Measurements from ENCODE around the gene NAA25. TPM values are rescaled to one million over a fixed set of nuclear protein-coding genes. Genes with fewer than 3 reads are reported as not detected.

The NAA25 gene
- total and polyA plus RNA-seq, 9 of the 15 experiments (the other 6 are each of a cell fraction or from before 2014, with no cell fraction given) = 26.6 to 59.6 (median 48.9) TPM

DNA sequence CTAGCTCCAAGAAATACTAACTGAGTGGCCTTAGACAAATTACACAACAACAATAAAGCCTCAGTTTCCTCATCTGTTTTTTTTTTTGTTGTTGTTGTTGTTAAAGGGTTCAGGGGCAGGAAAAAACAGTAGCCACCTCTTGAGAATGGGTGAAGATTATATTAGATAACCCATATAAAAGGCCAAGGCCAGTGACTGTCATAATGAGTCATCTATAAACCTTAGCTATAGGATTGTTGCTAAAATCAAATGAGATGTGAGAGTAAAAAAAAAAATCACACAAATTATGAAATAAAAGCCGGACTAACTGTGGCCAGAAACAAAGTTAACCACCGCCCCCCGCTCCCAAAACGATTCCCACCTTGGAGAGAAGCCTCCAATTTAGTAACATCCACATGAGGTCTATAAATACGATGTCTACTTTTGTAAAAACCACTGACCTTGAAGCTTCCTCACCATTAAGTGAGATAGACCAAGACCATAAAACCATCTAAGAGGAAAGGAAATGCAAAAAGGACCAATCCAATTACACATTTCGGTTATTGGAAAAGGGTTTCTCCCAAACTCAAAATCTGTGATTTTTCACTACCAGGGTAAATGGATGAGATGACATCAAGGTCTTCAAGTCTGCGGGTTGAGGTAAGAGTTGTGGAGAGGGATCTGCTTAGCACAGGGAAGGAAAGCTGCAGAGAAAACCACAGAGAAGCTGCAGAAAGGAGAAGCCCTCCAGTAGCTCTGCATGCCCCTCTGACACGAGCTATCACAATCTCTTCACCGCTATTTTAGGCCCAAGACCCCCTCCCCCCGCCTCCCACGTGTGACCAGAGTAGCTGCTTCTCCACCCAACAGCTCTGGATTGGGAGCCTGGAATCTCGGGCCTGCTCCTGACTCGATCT, 1.0 kb downstream of the NAA25 start (continued):
- TF ChIP-seq, protein P1, sequence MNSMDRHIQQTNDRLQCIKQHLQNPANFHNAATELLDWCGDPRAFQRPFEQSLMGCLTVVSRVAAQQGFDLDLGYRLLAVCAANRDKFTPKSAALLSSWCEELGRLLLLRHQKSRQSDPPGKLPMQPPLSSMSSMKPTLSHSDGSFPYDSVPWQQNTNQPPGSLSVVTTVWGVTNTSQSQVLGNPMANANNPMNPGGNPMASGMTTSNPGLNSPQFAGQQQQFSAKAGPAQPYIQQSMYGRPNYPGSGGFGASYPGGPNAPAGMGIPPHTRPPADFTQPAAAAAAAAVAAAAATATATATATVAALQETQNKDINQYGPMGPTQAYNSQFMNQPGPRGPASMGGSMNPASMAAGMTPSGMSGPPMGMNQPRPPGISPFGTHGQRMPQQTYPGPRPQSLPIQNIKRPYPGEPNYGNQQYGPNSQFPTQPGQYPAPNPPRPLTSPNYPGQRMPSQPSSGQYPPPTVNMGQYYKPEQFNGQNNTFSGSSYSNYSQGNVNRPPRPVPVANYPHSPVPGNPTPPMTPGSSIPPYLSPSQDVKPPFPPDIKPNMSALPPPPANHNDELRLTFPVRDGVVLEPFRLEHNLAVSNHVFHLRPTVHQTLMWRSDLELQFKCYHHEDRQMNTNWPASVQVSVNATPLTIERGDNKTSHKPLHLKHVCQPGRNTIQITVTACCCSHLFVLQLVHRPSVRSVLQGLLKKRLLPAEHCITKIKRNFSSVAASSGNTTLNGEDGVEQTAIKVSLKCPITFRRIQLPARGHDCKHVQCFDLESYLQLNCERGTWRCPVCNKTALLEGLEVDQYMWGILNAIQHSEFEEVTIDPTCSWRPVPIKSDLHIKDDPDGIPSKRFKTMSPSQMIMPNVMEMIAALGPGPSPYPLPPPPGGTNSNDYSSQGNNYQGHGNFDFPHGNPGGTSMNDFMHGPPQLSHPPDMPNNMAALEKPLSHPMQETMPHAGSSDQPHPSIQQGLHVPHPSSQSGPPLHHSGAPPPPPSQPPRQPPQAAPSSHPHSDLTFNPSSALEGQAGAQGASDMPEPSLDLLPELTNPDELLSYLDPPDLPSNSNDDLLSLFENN (IDR thresholded peaks at IDR 0.05; ENCODE audit: low read depth in 2 of 2, low read length in 2 of 2) = no peak
- no peak for TF ChIP-seq BRF1 (IDR thresholded peaks at IDR 0.05; ENCODE audit: borderline replicate concordance, extremely low read depth, insufficient read length)
- TF ChIP-seq OTX1 (CRISPR knock-in tag; IDR thresholded peaks at IDR 0.05) = 0 out of 2 replicates have a peak, but pooled peaks have one; percentile 40
- no peak for TF ChIP-seq ZNF79 (CRISPR knock-in tag; IDR thresholded peaks at IDR 0.05; ENCODE audit: low read depth)
- TF ChIP-seq KLF6 (CRISPR knock-in tag; IDR thresholded peaks at IDR 0.05; ENCODE audit: borderline replicate concordance) = no peak
- TF ChIP-seq FOXK1 (CRISPR knock-in tag; IDR thresholded peaks at IDR 0.05; ENCODE audit: borderline replicate concordance) = no peak
- TF ChIP-seq, protein P2, sequence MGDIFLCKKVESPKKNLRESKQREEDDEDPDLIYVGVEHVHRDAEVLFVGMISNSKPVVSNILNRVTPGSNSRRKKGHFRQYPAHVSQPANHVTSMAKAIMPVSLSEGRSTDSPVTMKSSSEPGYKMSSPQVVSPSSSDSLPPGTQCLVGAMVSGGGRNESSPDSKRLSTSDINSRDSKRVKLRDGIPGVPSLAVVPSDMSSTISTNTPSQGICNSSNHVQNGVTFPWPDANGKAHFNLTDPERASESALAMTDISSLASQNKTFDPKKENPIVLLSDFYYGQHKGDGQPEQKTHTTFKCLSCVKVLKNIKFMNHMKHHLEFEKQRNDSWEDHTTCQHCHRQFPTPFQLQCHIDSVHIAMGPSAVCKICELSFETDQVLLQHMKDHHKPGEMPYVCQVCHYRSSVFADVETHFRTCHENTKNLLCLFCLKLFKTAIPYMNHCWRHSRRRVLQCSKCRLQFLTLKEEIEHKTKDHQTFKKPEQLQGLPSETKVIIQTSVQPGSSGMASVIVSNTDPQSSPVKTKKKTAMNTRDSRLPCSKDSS (IDR thresholded peaks at IDR 0.05; ENCODE audit: low read depth, partially characterized antibody) = no peak
- no peak for TF ChIP-seq ARID2 (IDR thresholded peaks at IDR 0.05)
- no peak for TF ChIP-seq C11orf30 (IDR thresholded peaks at IDR 0.05; ENCODE audit: low read depth)
- no peak for TF ChIP-seq SNRNP70 (optimal IDR thresholded peaks at IDR 0.05; ENCODE audit: low read depth, low read length)
- TF ChIP-seq ARHGAP35 (IDR thresholded peaks at IDR 0.05; ENCODE audit: partially characterized antibody) = no peak
- TF ChIP-seq GTF2A2 (tag; IDR thresholded peaks at IDR 0.05) = no peak
- TF ChIP-seq, protein P3, sequence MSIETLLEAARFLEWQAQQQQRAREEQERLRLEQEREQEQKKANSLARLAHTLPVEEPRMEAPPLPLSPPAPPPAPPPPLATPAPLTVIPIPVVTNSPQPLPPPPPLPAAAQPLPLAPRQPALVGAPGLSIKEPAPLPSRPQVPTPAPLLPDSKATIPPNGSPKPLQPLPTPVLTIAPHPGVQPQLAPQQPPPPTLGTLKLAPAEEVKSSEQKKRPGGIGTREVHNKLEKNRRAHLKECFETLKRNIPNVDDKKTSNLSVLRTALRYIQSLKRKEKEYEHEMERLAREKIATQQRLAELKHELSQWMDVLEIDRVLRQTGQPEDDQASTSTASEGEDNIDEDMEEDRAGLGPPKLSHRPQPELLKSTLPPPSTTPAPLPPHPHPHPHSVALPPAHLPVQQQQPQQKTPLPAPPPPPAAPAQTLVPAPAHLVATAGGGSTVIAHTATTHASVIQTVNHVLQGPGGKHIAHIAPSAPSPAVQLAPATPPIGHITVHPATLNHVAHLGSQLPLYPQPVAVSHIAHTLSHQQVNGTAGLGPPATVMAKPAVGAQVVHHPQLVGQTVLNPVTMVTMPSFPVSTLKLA (conservative IDR thresholded peaks at IDR 0.05) = peak; percentile 6 to 15; a peak in 3 of 4 replicates
- no peak for TF ChIP-seq HDAC3 (IDR thresholded peaks at IDR 0.05; ENCODE audit: borderline replicate concordance, partially characterized antibody)
